Parathyroid adenoma (tissue), 2 donors: ENCODE measurements around the gene ST8SIA5.

Experiments
- H2AFZ ChIP-seq: fragments of 300-600 bp; sonication (generic); one replicate; pipeline ENCODE4 v1.7.0; 2017; ENCODE audit warnings: antibody characterized with exemption, mild to moderate bottlenecking
- H3K27ac ChIP-seq: fragments of 300-600 bp; sonication (generic); one replicate; pipeline ENCODE4 v1.7.0; 2017
- H3K27me3 ChIP-seq: fragments of 300-600 bp; sonication (generic); one replicate; pipeline ENCODE4 v1.7.0; 2017; ENCODE audit warnings: low read length; ENCODE audit not compliant: control insufficient read depth, insufficient read depth
- H3K36me3 ChIP-seq: fragments of 300-600 bp; sonication (generic); one replicate; pipeline ENCODE4 v1.7.0; 2017; ENCODE audit warnings: low read length; ENCODE audit not compliant: control insufficient read depth, insufficient read depth
- H3K4me1 ChIP-seq: fragments of 300-600 bp; sonication (generic); one replicate; pipeline ENCODE4 v1.7.0; 2017; ENCODE audit warnings: control low read depth
- H3K4me2 ChIP-seq: fragments of 300-600 bp; sonication (generic); one replicate; pipeline ENCODE4 v1.7.0; 2017; ENCODE audit warnings: low read length
- H3K4me3 ChIP-seq: fragments of 300-600 bp; sonication (generic); one replicate; pipeline ENCODE4 v1.7.0; 2017; ENCODE audit warnings: low read depth, low read length
- H3K79me2 ChIP-seq: fragments of 300-600 bp; sonication (generic); one replicate; pipeline ENCODE4 v1.7.0; 2017; ENCODE audit warnings: control low read depth
- H3K9ac ChIP-seq: fragments of 300-600 bp; sonication (generic); one replicate; pipeline ENCODE4 v1.7.0; 2017; ENCODE audit warnings: mild to moderate bottlenecking
- H3K9me3 ChIP-seq: fragments of 300-600 bp; sonication (generic); one replicate; pipeline ENCODE4 v1.7.0; 2017; ENCODE audit warnings: low read length; ENCODE audit not compliant: control insufficient read depth
- TF ChIP-seq, protein P1 (sequence below): fragments of 300-600 bp; sonication (generic); IDR thresholded peaks from one replicate; pipeline ENCODE4 v1.7.0; 2017; ENCODE audit warnings: antibody characterized with exemption, mild to moderate bottlenecking
- donor health status: primary hyperparathyroidism.

ST8SIA5 gene

DNA sequence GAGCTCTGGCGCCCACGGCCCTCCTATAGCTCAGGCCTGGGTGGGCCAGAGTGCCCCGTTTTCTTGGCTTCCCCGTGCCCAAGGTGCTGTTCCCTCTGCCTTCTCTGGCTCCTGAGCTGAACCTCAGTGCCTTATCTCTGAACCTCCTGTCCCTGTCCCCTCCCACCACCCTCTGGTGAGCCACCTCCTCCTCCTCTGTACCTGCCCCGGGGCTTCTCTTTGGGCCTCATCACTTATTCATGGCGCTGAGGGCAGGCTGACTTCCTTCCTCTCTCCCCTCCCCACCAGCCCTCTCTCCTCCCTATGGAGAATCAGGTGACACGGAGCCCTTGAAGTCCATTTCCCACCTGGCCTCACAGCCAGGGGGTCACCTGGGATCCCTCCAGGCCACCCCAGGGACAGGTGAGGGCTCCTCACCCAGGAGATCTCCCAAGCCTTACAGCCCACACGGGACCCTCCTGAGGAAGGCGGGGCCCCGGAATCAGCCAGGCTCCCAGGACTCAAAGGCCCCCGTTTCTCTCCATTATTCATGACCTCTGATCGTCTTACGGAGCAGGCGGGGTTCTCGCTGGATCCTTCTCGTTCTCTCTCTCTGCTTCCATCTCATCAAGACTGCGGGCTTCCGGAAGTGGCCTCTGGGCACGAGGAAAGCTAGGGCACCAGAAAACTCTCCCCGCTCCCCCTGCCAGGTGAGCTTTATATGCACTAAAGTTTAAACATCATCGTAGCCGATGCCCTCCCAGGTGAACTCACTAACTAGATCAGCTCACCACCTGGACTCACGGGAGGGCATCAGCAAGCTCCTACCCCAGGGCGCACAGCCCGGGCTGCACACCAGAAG, 99.5 kb downstream of the ST8SIA5 start, which contains the start of gene LOXHD1:
Gene LOXHD1, minus strand, starts transcription at position 106 of the 841 bp plus-strand sequence. CDS start 187 bp downstream, outside the sequence.
- no peaks in the 10 kb centered on the region for H3K36me3 ChIP-seq

DNA sequence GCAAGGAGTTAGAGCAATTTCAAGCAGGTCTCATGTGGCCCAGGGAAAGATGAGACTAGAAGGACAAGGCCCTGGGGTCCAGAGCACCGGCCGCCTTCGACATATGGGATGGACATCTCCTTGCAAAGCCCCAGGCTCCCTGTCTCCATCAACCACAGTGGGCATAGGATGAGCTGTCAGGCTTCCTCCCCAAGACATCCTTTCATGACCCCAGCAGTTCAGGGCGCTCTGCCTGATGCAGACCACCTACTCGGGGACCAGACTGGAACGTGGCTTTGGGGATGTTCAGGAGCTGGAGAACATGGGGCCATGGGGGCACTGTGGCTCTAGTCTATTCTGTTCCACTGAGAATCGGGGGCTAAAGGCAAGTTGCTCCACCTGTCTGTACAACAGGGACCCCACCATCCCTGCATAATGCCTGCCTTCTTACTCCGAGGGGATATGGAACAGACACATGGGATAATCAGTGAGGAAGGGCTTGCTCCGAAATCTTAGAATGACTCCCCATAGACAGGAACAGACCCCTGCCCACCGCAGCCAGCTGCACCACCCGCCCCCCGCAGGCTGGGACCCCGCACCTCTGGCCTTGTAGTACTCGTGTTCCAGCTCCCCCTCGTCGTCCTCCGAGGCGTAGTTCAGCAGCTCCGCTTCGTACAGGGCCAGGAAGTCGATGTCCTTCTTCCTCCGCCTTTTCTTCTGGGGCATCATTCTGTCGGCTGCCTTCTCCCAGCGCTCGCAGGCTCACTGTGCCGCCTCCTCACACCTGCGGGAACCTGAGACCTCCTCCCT, 100.3 kb downstream of the ST8SIA5 start:
- H3K79me2 ChIP-seq, result no peaks in the 10 kb centered on the region
- H3K27ac ChIP-seq, result no peak overlapping the region
- no peaks in the 10 kb centered on the region for H3K36me3 ChIP-seq
- no peak overlapping the region for H3K9ac ChIP-seq
- no peaks in the 10 kb centered on the region for H3K27me3 ChIP-seq
- no peak overlapping the region for H2AFZ ChIP-seq
- no peak overlapping the region for H3K4me3 ChIP-seq
- H3K4me2 ChIP-seq, result no peak overlapping the region
- TF ChIP-seq, protein P1, sequence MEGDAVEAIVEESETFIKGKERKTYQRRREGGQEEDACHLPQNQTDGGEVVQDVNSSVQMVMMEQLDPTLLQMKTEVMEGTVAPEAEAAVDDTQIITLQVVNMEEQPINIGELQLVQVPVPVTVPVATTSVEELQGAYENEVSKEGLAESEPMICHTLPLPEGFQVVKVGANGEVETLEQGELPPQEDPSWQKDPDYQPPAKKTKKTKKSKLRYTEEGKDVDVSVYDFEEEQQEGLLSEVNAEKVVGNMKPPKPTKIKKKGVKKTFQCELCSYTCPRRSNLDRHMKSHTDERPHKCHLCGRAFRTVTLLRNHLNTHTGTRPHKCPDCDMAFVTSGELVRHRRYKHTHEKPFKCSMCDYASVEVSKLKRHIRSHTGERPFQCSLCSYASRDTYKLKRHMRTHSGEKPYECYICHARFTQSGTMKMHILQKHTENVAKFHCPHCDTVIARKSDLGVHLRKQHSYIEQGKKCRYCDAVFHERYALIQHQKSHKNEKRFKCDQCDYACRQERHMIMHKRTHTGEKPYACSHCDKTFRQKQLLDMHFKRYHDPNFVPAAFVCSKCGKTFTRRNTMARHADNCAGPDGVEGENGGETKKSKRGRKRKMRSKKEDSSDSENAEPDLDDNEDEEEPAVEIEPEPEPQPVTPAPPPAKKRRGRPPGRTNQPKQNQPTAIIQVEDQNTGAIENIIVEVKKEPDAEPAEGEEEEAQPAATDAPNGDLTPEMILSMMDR, result no peak
- peaks cover 7% of the 10 kb centered on the region for H3K4me1 ChIP-seq
- no peaks in the 10 kb centered on the region for H3K9me3 ChIP-seq

More for the DNA sequence above, 99.5 kb downstream of the ST8SIA5 start, which contains the start of gene LOXHD1:
- no peak within 1 kb of the TSS for H3K27ac ChIP-seq
- no peak within 1 kb of the TSS for H3K4me2 ChIP-seq
- no peaks in the 10 kb centered on the region for H3K9me3 ChIP-seq
- TF ChIP-seq, protein P1, result no peak
- no peaks in the 10 kb centered on the region for H3K79me2 ChIP-seq
- H3K4me3 ChIP-seq, result no peak within 1 kb of the TSS
- H3K4me1 ChIP-seq, result peaks cover 11% of the 10 kb centered on the region
- no peak within 1 kb of the TSS for H3K9ac ChIP-seq
- H3K27me3 ChIP-seq, result no peaks in the 10 kb centered on the region
- H2AFZ ChIP-seq, result no peak within 1 kb of the TSS

DNA sequence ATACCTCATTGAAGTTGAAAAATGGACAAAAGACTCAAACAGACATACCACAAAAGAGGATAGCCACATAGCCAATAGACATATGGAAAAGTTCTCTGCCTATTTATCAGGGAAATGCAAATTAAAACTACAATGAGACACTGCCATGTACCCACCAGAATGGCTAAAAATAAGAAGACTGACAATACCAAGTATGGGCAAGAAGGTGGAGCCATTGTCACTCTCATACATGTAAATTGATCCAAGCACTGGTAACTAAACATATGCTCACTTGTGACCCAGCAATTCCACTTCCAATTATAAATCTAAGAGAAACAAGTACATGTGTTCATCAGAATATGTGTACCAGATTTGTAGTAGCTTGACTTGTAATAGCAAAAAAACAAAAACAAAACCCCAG, 104.5 kb downstream of the ST8SIA5 start:
- TF ChIP-seq, protein P1, result no peak
- H2AFZ ChIP-seq, result no peak overlapping the region
- H3K9ac ChIP-seq, result no peak overlapping the region
- no peaks in the 10 kb centered on the region for H3K4me1 ChIP-seq
- no peak overlapping the region for H3K4me2 ChIP-seq
- no peaks in the 10 kb centered on the region for H3K27me3 ChIP-seq
- no peaks in the 10 kb centered on the region for H3K36me3 ChIP-seq
- H3K79me2 ChIP-seq, result no peaks in the 10 kb centered on the region
- no peak overlapping the region for H3K27ac ChIP-seq
- no peak overlapping the region for H3K4me3 ChIP-seq
- H3K9me3 ChIP-seq, result no peaks in the 10 kb centered on the region

DNA sequence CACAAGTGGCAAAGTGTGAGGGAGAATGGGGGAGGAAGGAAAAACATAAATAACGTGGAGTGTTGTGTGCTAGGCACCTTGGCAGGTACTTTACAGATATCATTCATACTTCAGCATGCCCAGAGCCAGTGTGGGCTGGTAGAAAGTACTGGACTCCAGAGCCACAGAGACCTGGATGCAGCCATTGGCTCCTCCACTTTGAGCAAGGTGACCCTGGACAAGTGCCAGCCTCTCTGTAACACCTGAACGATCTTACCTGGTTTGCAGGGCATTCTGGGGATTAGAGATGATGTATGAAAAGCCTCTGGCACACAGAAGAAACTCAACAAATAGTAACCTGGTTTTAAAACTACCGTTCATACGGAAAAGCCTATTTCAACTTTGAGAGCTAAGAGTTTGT, 106.2 kb downstream of the ST8SIA5 start:
- no peaks in the 10 kb centered on the region for H3K9me3 ChIP-seq
- no peaks in the 10 kb centered on the region for H3K27me3 ChIP-seq
- TF ChIP-seq, protein P1, result no peak
- no peak overlapping the region for H3K4me3 ChIP-seq
- H3K36me3 ChIP-seq, result no peaks in the 10 kb centered on the region
- H3K4me2 ChIP-seq, result no peak overlapping the region
- H2AFZ ChIP-seq, result peak overlapping the region; percentile 3
- peaks cover 7% of the 10 kb centered on the region for H3K4me1 ChIP-seq
- no peaks in the 10 kb centered on the region for H3K79me2 ChIP-seq
- no peak overlapping the region for H3K27ac ChIP-seq
- H3K9ac ChIP-seq, result no peak overlapping the region
